ENCODE results near the gene GPC6. TPM values are rescaled to one million over a fixed set of nuclear protein-coding genes. Genes with fewer than 3 reads are reported as not detected.
A peak's percentile ranks its signal among the peaks of the same experiment; 100 is the strongest.

GPC6 gene
- polyA plus RNA-seq, 1 of the 3 experiments (the other 2 are of a cell fraction), result 6.7 TPM

- H3K4me3 ChIP-seq (ENCODE audit: low read depth in 2 of 2, low read length in 1 of 2), result no peak overlapping the region
- H3K9ac ChIP-seq, result no peak overlapping the region
- H3K9me3 ChIP-seq, result no peaks in the 10 kb centered on the region
- 71% methylated on average over 1 of the region's 1 CpG for WGBS (ENCODE audit: low lambda C conversion rate)
- H3K27ac ChIP-seq (ENCODE audit: low read depth in 2 of 2, low read length in 1 of 2), result peak overlapping the region in 1 of 2 experiments; percentile 68; a peak in 2 of 4 replicates
- TF ChIP-seq RCOR1 (IDR thresholded peaks at IDR 0.05; ENCODE audit: low read length), result no peak
- no peak for TF ChIP-seq MXI1 (IDR thresholded peaks at IDR 0.05; ENCODE audit: low read depth, low read length)
- TF ChIP-seq MEF2A (IDR thresholded peaks at IDR 0.05; ENCODE audit: borderline replicate concordance, low read depth), result no peak
- TF ChIP-seq FOSL2 (IDR thresholded peaks at IDR 0.05; ENCODE audit: borderline replicate concordance, low read depth), result no peak
- TF ChIP-seq ZBTB33 (IDR thresholded peaks at IDR 0.05; ENCODE audit: borderline replicate concordance, low read depth), result no peak
- no peak for TF ChIP-seq POLR2AphosphoS5 (IDR thresholded peaks at IDR 0.05; ENCODE audit: low read depth, low read length)
- TF ChIP-seq IRF3 (IDR thresholded peaks at IDR 0.05; ENCODE audit: low read depth, low read length), result no peak
- no peak for TF ChIP-seq NFIC (IDR thresholded peaks at IDR 0.05; ENCODE audit: borderline replicate concordance)
- no peak for TF ChIP-seq MAX (IDR thresholded peaks at IDR 0.05; ENCODE audit: low read depth)
- no peak for TF ChIP-seq SMC3 (IDR thresholded peaks at IDR 0.05; ENCODE audit: low read depth, low read length)
- TF ChIP-seq RFX5 (IDR thresholded peaks at IDR 0.05; ENCODE audit: low read length), result no peak
- no peak for TF ChIP-seq SIN3A (IDR thresholded peaks at IDR 0.05; ENCODE audit: borderline replicate concordance, low read depth, low read length)
- TF ChIP-seq TAF1 (IDR thresholded peaks at IDR 0.05; ENCODE audit: borderline replicate concordance, low read depth, low read length), result no peak
- H3K36me3 ChIP-seq (replicated peaks in 1 of 2; ENCODE audit: control insufficient read depth in 1 of 2, insufficient read depth in 2 of 2, low read length in 1 of 2), result no peaks in the 10 kb centered on the region
- H3F3A ChIP-seq (replicated peaks; ENCODE audit: insufficient read depth), result peaks cover 11% of the 10 kb centered on the region
- H2AFZ ChIP-seq (ENCODE audit: low read depth), result peak overlapping the region; percentile 33; the same call in 1 of the 2 replicates
- no peaks in the 10 kb centered on the region for H3K9me2 ChIP-seq
- peak overlapping the region; percentile 33; the same call in 1 of the 2 replicates for H3K4me2 ChIP-seq
- DNase-seq, result no peak
- H3K27me3 ChIP-seq (ENCODE audit: insufficient read depth), result no peaks in the 10 kb centered on the region
- peaks cover 3 to 11% of the 10 kb centered on the region in 2 experiments; a peak in 3 of 4 replicates for H3K4me1 ChIP-seq (ENCODE audit: control insufficient read depth in 1 of 2, insufficient read depth in 2 of 2, low read depth in 1 of 2, low read length in 1 of 2)
- no peaks in the 10 kb centered on the region for H4K20me1 ChIP-seq (ENCODE audit: insufficient read depth)
- no peaks in the 10 kb centered on the region for H3K79me2 ChIP-seq (ENCODE audit: insufficient read depth)
- POLR2A ChIA-PET, result no interaction called here
- CTCF ChIA-PET, result interaction anchor here (1.1 to 1.5 kb wide), 2 partner anchors 20 to 25 kb away, joined by 3 read pairs; no protein-coding TSS in a partner anchor
These were observed 190.2 kb downstream of the GPC6 start for GRCh38 chr13:93416736-93417355.

- Histone ChIP-seq H3K4me3 (ENCODE audit: low read depth in 2 of 2, low read length in 1 of 2) (no peak overlapping the region), H4K20me1 (ENCODE audit: insufficient read depth) (no peaks in the 10 kb centered on the region), H3K27me3 (ENCODE audit: insufficient read depth) (no peaks in the 10 kb centered on the region), H3K9me2 (no peaks in the 10 kb centered on the region), H3K9ac (no peak overlapping the region), H3K9me3 (no peaks in the 10 kb centered on the region), H3K79me2 (ENCODE audit: insufficient read depth) (no peaks in the 10 kb centered on the region), H3F3A (replicated peaks; ENCODE audit: insufficient read depth) (peaks cover 11% of the 10 kb centered on the region), H3K36me3 (replicated peaks in 1 of 2; ENCODE audit: control insufficient read depth in 1 of 2, insufficient read depth in 2 of 2, low read length in 1 of 2) (no peaks in the 10 kb centered on the region), H2AFZ (ENCODE audit: low read depth) (no peak overlapping the region), H3K4me1 (ENCODE audit: control insufficient read depth in 1 of 2, insufficient read depth in 2 of 2, low read depth in 1 of 2, low read length in 1 of 2) (peaks cover 0 to 11% of the 10 kb centered on the region in 2 experiments; a peak in 2 of 4 replicates), H3K27ac (ENCODE audit: low read depth in 2 of 2, low read length in 1 of 2) (no peak overlapping the region), H3K4me2 (no peak overlapping the region)
- no peak for DNase-seq
- WGBS (ENCODE audit: low lambda C conversion rate), result 97% methylated on average over 8 of the region's 8 CpGs
- ChIA-PET CTCF (interaction anchor here (1.1 kb wide), 1 partner anchor 18 kb away, joined by 3 read pairs; no protein-coding TSS in a partner anchor), POLR2A (no interaction called here)
- TF ChIP-seq SIN3A (IDR thresholded peaks at IDR 0.05; ENCODE audit: borderline replicate concordance, low read depth, low read length) (no peak), USF2 (IDR thresholded peaks at IDR 0.05; ENCODE audit: borderline replicate concordance, low read depth, low read length) (no peak), CHD2 (IDR thresholded peaks at IDR 0.05; ENCODE audit: low read length, partially characterized antibody) (no peak), RCOR1 (IDR thresholded peaks at IDR 0.05; ENCODE audit: low read length) (no peak), TCF12 (IDR thresholded peaks at IDR 0.05) (no peak), FOSL2 (IDR thresholded peaks at IDR 0.05; ENCODE audit: borderline replicate concordance, low read depth) (no peak), MAX (IDR thresholded peaks at IDR 0.05; ENCODE audit: low read depth) (no peak), SMC3 (IDR thresholded peaks at IDR 0.05; ENCODE audit: low read depth, low read length) (no peak), TEAD4 (IDR thresholded peaks at IDR 0.05; ENCODE audit: borderline replicate concordance, insufficient read depth) (no peak), YY1 (IDR thresholded peaks at IDR 0.05; ENCODE audit: low read depth) (no peak), PBX3 (IDR thresholded peaks at IDR 0.05) (no peak)
These were observed 191.8 kb downstream of the GPC6 start for GRCh38 chr13:93418398-93418797.
